ENCODE data around the gene FRMD3. TPM values are rescaled to one million over a fixed set of nuclear protein-coding genes. Genes with fewer than 3 reads are reported as not detected.

FRMD3 gene
- total RNA-seq, 1 experiment from 2014 or later, result 0.55 TPM

DNA sequence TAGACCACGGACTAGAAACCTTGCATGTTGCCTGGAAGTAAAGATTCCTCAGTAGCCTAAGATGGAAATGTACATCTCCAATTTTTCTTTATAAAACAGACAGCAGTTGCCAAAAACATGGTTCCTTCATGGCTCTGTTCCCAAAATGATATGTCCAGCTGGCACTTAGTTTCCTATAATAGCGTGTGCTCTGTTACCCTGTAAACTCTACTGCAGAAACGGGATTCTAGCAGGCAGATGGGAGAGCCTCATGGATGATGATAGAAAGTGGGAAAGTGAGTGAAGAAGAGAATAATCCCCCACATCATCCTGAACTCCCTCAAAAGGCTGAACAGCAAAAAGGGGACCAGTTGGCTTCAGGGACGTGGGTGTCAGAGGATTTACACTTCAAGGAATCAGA is 118.2 kb downstream of the FRMD3 start:
- Mint-ChIP-seq H3K4me1 (peaks cover 9 to 14% of the 10 kb centered on the region in 2 experiments), H3K9me3 (no peaks in the 10 kb centered on the region; a peak in 1 of 5 replicates), H3K27ac (no peak overlapping the region), H3K27me3 (ENCODE audit: low read depth) (no peaks in the 10 kb centered on the region), H3K36me3 (ENCODE audit: insufficient read depth in 1 of 3, low read depth in 3 of 3) (0 out of 7 replicates have a peak, but pooled peaks cover 0 to 3% (median 0%) of the 10 kb centered on the region in 3 experiments), H3K4me3 (no peak overlapping the region)
- no peak for DNase-seq
- Histone ChIP-seq H2BK5ac (ENCODE audit: insufficient read length, low read length) (no peak overlapping the region), H2BK20ac (ENCODE audit: low read depth, low read length, poor library complexity, severe bottlenecking) (no peak overlapping the region), H3K23me2 (ENCODE audit: insufficient read length, low read depth, low read length, poor library complexity, severe bottlenecking) (no peaks in the 10 kb centered on the region), H2AFZ (ENCODE audit: low read length) (no peak overlapping the region), H2AK5ac (ENCODE audit: insufficient read length, low read length) (no peak overlapping the region), H3T11ph (ENCODE audit: low read length) (no peak overlapping the region), H2BK120ac (ENCODE audit: low read depth, low read length, poor library complexity, severe bottlenecking) (no peak overlapping the region), H4K20me1 (ENCODE audit: control insufficient read depth, insufficient read depth, insufficient read length) (no peaks in the 10 kb centered on the region), H4K8ac (replicated peaks; ENCODE audit: insufficient read length, low read depth, low read length) (no peak overlapping the region), H3K27ac (ENCODE audit: insufficient read length, low read depth, low read length) (no peak overlapping the region), H3K9ac (ENCODE audit: extremely low read depth, insufficient read length, low read length) (no peak overlapping the region), H4K5ac (ENCODE audit: insufficient read length, low read depth, low read length) (no peak overlapping the region), H3K79me1 (ENCODE audit: insufficient read depth, low read depth, low read length, poor library complexity, severe bottlenecking) (no peaks in the 10 kb centered on the region), H2BK12ac (ENCODE audit: insufficient read length, low read depth, low read length) (no peak overlapping the region), H3K9me3 (ENCODE audit: control insufficient read depth, low read depth, low read length) (no peaks in the 10 kb centered on the region), H3K56ac (ENCODE audit: insufficient read length, low read depth, low read length) (no peak overlapping the region), H3K23ac (ENCODE audit: insufficient read length, low read depth, low read length) (no peak overlapping the region), H3K4me1 (ENCODE audit: insufficient read depth, low read length) (no peaks in the 10 kb centered on the region; the same call in 1 of the 2 replicates), H3K79me2 (ENCODE audit: insufficient read depth, low read length) (no peaks in the 10 kb centered on the region), H3K4me2 (ENCODE audit: insufficient read depth, insufficient read length, low read length) (no peak overlapping the region), H3K4ac (ENCODE audit: low read depth, low read length) (no peak overlapping the region), H4K91ac (ENCODE audit: insufficient read length, low read depth, low read length) (no peak overlapping the region), H3K14ac (ENCODE audit: insufficient read depth, low read length) (no peak overlapping the region), H2BK15ac (ENCODE audit: low read depth, low read length) (no peak overlapping the region), H3K27me3 (ENCODE audit: insufficient read depth, low read length) (no peaks in the 10 kb centered on the region), H3K18ac (ENCODE audit: insufficient read length, low read depth, low read length) (no peak overlapping the region)
- no CpG with 5 or more reads among the region's 4 CpGs for WGBS (ENCODE audit: extremely low coverage, insufficient read length, low lambda C conversion rate)
- TF ChIP-seq, protein P1, sequence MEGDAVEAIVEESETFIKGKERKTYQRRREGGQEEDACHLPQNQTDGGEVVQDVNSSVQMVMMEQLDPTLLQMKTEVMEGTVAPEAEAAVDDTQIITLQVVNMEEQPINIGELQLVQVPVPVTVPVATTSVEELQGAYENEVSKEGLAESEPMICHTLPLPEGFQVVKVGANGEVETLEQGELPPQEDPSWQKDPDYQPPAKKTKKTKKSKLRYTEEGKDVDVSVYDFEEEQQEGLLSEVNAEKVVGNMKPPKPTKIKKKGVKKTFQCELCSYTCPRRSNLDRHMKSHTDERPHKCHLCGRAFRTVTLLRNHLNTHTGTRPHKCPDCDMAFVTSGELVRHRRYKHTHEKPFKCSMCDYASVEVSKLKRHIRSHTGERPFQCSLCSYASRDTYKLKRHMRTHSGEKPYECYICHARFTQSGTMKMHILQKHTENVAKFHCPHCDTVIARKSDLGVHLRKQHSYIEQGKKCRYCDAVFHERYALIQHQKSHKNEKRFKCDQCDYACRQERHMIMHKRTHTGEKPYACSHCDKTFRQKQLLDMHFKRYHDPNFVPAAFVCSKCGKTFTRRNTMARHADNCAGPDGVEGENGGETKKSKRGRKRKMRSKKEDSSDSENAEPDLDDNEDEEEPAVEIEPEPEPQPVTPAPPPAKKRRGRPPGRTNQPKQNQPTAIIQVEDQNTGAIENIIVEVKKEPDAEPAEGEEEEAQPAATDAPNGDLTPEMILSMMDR (conservative IDR thresholded peaks at IDR 0.05), result no peak

Data from H9 (cell line).